ENCODE measurements around the gene DYRK1A. TPM values are rescaled to one million over a fixed set of nuclear protein-coding genes. Genes with fewer than 3 reads are reported as not detected.

The DYRK1A gene
- polyA plus RNA-seq, 1 donor from 2014 or later = 94.8 TPM

GRCh38 chr21:37527716-37528115 lies 161.1 kb downstream of the DYRK1A start:
- Histone ChIP-seq H3K27me3 (ENCODE audit: insufficient read depth, low read depth, low read length) (no peaks in the 10 kb centered on the region), H3K79me2 (replicated peaks; ENCODE audit: insufficient read depth, low read length) (no peaks in the 10 kb centered on the region), H3K4me2 (ENCODE audit: low read length) (no peak overlapping the region), H4K20me1 (ENCODE audit: insufficient read depth) (no peaks in the 10 kb centered on the region), H2AFZ (ENCODE audit: low read depth, low read length) (no peak overlapping the region), H3K4me3 (ENCODE audit: low read length) (no peak overlapping the region), H3K9me3 (ENCODE audit: low read length) (no peaks in the 10 kb centered on the region), H3K36me3 (ENCODE audit: insufficient read depth, low read length) (no peaks in the 10 kb centered on the region), H3K27ac (ENCODE audit: low read length) (no peak overlapping the region), H3K9ac (ENCODE audit: low read length) (no peak overlapping the region), H3F3A (ENCODE audit: insufficient read depth, low read length, poor library complexity, severe bottlenecking) (no peaks in the 10 kb centered on the region), H3K9me2 (ENCODE audit: insufficient read depth, low read length) (no peaks in the 10 kb centered on the region)
- TF ChIP-seq RAD21 (conservative IDR thresholded peaks at IDR 0.05) (no peak), SMC3 (conservative IDR thresholded peaks at IDR 0.05; ENCODE audit: poor library complexity) (no peak), EZH2 (IDR thresholded peaks at IDR 0.05; ENCODE audit: borderline replicate concordance, insufficient read depth, low read length, poor library complexity, severe bottlenecking) (no peak), REST (IDR thresholded peaks at IDR 0.05; ENCODE audit: borderline replicate concordance) (no peak), POLR2AphosphoS5 (IDR thresholded peaks at IDR 0.05) (no peak), EP300 (conservative IDR thresholded peaks at IDR 0.05; ENCODE audit: poor library complexity, severe bottlenecking) (no peak), CTCF (IDR thresholded peaks at IDR 0.05; ENCODE audit: poor library complexity, severe bottlenecking) (no peak), MXI1 (conservative IDR thresholded peaks at IDR 0.05; ENCODE audit: poor library complexity, severe bottlenecking) (no peak), TAF1 (IDR thresholded peaks at IDR 0.05; ENCODE audit: low read depth) (no peak)

GRCh38 chr21:37528150-37528937 lies 161.8 kb downstream of the DYRK1A start:
- TF ChIP-seq SMC3 (conservative IDR thresholded peaks at IDR 0.05; ENCODE audit: poor library complexity) = no peak
- no peak for TF ChIP-seq POLR2AphosphoS5 (IDR thresholded peaks at IDR 0.05)
- no peak for TF ChIP-seq MXI1 (conservative IDR thresholded peaks at IDR 0.05; ENCODE audit: poor library complexity, severe bottlenecking)
- no peak for TF ChIP-seq EZH2 (IDR thresholded peaks at IDR 0.05; ENCODE audit: borderline replicate concordance, insufficient read depth, low read length, poor library complexity, severe bottlenecking)
- H3K4me3 ChIP-seq (ENCODE audit: low read length) = no peak overlapping the region

More at GRCh38 chr21:37528150-37528937, 161.8 kb downstream of the DYRK1A start:
- H3K4me2 ChIP-seq (ENCODE audit: low read length) = no peak overlapping the region
- H3K36me3 ChIP-seq (ENCODE audit: insufficient read depth, low read length) = no peaks in the 10 kb centered on the region
- H3K9me2 ChIP-seq (ENCODE audit: insufficient read depth, low read length) = no peaks in the 10 kb centered on the region
- no peaks in the 10 kb centered on the region for H3K9me3 ChIP-seq (ENCODE audit: low read length)
- H3F3A ChIP-seq (ENCODE audit: insufficient read depth, low read length, poor library complexity, severe bottlenecking) = no peaks in the 10 kb centered on the region
- H2AFZ ChIP-seq (ENCODE audit: low read depth, low read length) = no peak overlapping the region
- no peaks in the 10 kb centered on the region for H3K79me2 ChIP-seq (replicated peaks; ENCODE audit: insufficient read depth, low read length)
- H3K9ac ChIP-seq (ENCODE audit: low read length) = no peak overlapping the region
- H4K20me1 ChIP-seq (ENCODE audit: insufficient read depth) = no peaks in the 10 kb centered on the region
- no peaks in the 10 kb centered on the region for H3K27me3 ChIP-seq (ENCODE audit: insufficient read depth, low read depth, low read length)
- no peak overlapping the region for H3K27ac ChIP-seq (ENCODE audit: low read length)
